ENCODE measurements around the gene PCDHGA10.
"Not testable (repeated sequence)": the region's sequence is repeated elsewhere in the genome, so short reads cannot be mapped to it uniquely, and the experiment has no call there.

Gene PCDHGA10

DNA sequence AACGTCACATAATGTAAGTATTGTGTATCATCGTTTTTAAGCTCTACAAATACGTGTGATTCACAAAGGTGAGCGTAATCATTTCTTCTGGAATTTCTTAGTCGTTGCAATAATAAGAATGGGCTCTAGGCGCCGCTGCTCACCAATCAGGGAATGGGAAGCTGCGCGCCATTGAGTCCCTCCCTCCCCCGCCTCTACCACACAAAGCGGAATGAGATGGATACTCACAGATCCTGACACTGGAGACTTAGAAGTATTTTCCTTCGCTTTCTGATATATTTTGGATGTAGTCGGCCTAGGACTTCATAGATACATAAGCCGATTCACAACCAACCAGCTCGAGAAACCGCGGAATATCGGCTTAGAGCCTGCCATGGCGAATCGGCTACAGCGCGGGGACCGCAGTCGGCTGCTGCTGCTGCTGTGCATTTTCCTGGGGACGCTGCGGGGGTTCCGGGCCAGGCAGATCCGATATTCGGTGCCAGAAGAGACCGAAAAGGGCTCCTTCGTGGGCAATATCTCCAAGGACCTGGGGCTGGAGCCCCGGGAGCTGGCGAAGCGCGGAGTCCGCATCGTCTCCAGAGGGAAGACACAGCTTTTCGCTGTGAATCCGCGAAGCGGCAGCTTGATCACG lies 8.2 kb downstream of the PCDHGA10 start, which contains the start of gene PCDHGA11:
Gene PCDHGA11 (plus strand): TSS at position 197 of the 634 bp plus-strand sequence. CDS start 177 bp downstream, at position 374.
- DNase-seq (ENCODE audit: low read depth), result no peak

DNA sequence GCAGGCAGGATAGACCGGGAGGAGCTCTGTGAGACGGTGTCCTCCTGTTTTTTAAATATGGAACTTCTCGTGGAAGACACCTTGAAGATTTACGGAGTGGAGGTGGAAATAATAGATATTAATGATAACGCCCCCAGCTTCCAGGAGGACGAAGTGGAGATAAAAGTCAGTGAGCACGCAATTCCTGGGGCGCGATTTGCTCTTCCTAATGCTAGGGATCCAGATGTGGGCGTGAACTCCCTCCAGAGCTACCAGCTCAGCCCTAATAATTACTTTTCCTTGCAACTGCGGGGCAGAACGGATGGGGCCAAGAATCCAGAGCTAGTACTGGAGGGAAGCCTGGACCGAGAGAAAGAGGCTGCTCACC lies 8.7 kb downstream of the PCDHGA10 start:
- no peak for DNase-seq (ENCODE audit: low read depth)

DNA sequence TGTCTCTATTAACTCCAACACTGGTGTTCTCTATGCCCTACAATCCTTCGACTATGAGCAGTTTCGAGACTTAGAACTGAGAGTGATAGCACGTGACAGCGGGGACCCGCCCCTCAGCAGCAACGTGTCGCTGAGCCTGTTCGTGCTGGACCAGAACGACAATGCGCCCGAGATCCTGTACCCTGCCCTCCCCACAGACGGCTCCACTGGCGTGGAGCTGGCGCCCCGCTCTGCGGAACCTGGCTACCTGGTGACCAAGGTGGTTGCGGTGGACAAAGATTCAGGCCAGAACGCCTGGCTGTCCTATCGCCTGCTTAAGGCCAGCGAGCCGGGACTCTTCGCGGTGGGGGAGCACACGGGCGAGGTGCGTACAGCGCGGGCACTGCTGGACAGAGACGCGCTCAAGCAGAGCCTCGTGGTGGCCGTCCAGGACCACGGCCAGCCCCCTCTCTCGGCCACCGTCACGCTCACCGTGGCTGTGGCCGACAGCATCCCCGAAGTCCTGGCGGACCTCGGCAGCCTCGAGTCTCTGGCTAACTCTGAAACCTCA lies 10.0 kb downstream of the PCDHGA10 start:
- no peak for DNase-seq (ENCODE audit: low read depth)

DNA sequence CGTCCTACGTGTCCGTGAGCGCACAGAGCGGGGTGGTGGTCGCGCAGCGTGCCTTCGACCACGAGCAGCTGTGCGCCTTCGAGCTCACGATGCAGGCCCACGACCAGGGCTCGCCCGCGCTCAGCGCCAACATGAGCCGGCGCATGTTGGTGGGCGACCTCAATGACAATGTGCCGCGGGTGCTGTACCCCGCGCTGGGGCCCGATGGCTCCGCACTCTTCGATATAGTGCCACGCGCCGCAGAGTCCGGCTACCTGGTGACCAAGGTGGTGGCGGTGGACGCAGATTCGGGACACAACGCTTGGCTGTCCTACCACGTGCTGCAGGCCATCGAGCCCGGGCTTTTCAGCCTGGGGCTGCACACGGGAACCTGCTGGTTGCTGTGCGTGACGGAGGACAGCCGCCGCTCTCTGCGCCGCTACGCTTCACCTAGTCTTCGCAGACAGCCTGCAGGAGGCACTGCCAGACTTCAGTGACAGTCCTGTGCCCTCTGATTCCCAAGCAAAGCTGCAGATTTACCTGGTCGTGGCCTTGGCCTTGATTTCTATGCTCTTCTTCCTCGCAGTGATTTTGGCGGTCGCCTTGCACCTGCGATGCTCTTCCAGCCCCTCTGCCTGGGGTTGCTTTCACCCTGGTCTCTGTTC lies 15.1 kb downstream of the PCDHGA10 start:
- DNase-seq (ENCODE audit: low read depth), result no peak

DNA sequence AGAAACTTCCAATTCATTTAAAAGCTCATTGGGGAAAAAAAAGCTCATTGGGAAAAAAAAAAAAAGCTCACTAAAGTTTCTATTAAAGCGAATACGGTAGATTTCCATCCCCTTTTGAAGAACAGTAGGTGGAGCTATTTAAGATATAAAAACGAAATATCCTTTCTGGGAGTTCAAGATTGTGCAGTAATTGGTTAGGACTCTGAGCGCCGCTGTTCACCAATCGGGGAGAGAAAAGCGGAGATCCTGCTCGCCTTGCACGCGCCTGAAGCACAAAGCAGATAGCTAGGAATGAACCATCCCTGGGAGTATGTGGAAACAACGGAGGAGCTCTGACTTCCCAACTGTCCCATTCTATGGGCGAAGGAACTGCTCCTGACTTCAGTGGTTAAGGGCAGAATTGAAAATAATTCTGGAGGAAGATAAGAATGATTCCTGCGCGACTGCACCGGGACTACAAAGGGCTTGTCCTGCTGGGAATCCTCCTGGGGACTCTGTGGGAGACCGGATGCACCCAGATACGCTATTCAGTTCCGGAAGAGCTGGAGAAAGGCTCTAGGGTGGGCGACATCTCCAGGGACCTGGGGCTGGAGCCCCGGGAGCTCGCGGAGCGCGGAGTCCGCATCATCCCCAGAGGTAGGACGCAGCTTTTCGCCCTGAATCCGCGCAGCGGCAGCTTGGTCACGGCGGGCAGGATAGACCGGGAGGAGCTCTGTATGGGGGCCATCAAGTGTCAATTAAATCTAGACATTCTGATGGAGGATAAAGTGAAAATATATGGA lies 17.7 kb downstream of the PCDHGA10 start, which contains the start of gene PCDHGA12:
Gene PCDHGA12 (plus strand): TSS at position 176 of the 782 bp plus-strand sequence. CDS start 253 bp downstream, at position 429.
- no peak for DNase-seq (ENCODE audit: low read depth)

DNA sequence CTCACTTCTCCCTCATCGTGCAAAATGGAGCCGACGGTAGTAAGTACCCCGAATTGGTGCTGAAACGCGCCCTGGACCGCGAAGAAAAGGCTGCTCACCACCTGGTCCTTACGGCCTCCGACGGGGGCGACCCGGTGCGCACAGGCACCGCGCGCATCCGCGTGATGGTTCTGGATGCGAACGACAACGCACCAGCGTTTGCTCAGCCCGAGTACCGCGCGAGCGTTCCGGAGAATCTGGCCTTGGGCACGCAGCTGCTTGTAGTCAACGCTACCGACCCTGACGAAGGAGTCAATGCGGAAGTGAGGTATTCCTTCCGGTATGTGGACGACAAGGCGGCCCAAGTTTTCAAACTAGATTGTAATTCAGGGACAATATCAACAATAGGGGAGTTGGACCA lies 18.5 kb downstream of the PCDHGA10 start:
- no peak for DNase-seq (ENCODE audit: low read depth)

DNA sequence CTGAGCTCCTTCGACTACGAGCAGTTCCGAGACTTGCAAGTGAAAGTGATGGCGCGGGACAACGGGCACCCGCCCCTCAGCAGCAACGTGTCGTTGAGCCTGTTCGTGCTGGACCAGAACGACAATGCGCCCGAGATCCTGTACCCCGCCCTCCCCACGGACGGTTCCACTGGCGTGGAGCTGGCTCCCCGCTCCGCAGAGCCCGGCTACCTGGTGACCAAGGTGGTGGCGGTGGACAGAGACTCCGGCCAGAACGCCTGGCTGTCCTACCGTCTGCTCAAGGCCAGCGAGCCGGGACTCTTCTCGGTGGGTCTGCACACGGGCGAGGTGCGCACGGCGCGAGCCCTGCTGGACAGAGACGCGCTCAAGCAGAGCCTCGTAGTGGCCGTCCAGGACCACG lies 19.5 kb downstream of the PCDHGA10 start:
- DNase-seq (ENCODE audit: low read depth), result not testable (repeated sequence)

DNA sequence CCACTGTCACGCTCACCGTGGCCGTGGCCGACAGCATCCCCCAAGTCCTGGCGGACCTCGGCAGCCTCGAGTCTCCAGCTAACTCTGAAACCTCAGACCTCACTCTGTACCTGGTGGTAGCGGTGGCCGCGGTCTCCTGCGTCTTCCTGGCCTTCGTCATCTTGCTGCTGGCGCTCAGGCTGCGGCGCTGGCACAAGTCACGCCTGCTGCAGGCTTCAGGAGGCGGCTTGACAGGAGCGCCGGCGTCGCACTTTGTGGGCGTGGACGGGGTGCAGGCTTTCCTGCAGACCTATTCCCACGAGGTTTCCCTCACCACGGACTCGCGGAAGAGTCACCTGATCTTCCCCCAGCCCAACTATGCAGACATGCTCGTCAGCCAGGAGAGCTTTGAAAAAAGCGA lies 19.9 kb downstream of the PCDHGA10 start:
- not testable (repeated sequence) for DNase-seq (ENCODE audit: low read depth)

DNA sequence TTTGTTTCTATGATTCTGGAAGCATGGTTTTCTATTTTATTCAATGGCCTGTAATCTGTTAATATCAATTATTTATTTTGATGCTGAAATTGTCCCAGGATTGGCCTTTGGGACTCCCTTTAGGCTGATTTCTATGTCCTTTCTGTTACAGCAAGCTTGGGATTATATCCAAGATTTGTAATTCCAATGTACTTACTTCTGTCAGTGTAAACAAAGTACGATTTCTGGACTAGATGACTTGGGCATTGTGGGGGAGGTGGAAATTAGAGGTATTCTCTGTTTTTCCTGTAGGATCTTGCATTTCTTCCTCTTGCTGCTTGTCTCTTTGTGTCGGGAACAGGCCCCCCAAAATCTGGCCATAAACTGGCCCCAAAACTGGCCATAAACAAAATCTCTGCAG lies 21.2 kb downstream of the PCDHGA10 start:
- DNase-seq (ENCODE audit: low read depth), result no peak

DNA sequence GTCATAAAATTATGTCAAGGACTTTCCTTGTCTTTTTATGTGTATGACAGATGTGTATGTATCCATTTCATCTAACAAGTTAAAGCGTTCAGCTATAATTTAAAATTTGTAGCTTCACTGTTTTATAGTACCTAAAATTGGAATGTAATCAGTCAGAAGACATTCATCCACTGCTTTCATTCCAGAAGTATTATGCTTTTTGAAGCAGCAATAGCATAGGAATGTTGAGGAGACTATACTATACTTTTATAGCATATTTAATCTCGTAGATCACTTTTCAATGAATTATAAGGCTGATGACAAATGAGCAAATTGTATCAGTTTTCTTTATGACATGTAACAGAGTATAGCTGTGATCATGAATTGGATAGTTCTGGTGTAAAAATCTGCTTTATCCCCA lies 24.4 kb downstream of the PCDHGA10 start:
- no peak for DNase-seq (ENCODE audit: low read depth)

DNA sequence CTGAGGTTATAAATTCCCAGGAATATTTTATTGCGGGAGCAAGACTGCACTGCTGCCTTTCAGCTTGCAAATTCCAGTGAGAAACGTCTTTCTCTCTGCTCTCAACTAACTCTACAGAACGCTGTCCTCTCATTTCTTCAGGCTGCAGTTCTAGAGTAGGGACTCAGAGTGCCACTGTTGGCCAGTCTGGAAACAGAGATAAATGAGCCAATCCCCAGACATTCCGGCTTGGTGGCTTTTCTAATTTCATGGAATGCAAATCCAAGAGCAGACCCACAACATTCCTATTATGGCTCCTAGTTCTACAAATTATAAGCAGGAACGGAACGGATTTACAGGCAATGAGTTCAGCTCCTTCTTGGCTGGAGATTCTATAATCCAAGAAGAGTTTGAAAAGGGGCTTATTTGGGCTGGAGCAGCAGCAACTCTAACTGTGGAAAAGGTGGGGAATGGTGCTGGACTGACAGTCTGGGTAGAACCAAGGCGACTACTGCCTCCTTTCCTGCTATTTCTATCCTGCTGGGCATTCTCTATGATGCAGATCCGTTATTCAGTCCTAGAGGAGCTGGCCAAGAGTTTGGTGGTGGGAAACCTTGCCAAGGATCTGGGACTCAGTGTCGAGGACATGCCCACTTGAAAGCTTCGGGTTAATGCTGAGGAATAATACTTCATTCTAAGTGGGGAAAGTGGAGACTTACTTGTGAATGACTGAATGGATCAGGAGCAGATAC lies 26.8 kb downstream of the PCDHGA10 start:
- DNase-seq (ENCODE audit: low read depth), result no peak

DNA sequence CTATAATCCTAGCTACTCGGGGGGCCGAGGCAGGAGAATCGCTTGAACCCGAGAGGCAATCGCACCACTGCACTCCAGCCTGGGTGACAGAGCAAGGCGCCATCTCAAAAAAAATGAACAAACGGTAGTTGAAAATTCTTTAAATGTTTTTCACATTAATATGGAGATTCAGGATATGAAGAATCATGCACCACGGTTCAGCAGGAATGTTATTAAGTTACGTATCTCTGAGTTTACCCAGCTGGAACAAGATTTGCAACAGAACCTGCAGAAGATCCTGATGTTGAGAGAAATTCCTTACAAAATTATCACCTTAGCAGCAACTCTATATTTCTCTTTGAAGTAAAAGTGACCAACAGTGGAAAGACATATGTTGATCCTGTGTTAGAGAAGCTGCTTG lies 27.6 kb downstream of the PCDHGA10 start:
- DNase-seq (ENCODE audit: low read depth), result no peak

DNA sequence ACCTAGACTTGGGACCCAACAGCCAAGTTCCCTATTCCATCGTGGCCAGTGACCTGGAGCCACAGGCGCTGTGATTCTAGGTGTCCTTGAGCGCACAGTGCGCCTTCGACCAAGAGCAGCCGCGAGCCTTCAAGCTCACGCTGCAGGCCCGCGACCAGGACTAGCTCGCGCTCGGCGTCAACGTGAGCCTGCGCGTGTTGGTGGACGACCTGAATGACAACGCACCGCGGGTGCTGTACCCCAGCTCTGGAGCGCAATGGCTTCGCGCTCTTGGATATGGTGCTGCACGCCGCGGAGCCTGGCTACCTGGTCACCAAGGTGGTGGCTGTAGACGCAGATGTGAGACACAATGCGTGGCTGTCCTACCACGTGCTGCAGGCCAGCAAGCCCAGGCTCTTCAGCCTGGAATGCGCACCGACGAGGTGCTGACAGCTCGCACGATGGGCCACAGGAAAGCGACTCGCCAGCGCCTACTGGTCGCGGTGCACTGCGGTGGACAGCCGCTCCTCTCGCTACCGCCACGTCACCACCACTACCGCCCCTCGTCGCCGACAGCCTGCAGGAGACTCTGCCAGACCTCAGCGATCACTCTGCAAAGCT lies 28.9 kb downstream of the PCDHGA10 start:
- no peak for DNase-seq (ENCODE audit: low read depth)

DNA sequence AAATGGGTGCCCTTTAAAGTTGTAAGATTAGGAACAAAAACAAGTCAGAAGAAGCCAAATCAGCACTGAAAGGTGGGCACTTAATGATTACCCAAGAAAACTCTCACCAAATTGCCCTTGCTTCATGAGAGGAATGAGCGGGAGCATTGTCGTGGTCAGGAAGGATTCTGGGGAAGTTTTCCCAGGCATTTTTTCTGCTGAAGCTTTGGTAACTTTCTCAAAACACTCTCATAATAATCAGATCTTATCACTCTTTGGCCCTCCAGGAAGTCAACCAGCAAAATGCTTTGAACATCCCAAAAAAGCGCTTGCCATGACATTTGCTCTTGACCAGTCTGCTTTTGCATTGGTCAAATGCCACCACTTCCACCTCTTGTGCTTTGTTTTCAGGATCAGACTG lies 52.6 kb downstream of the PCDHGA10 start:
- no peak for DNase-seq (ENCODE audit: low read depth)

Measured in activated T-helper 9 cell treated with anti-CD3 and anti-CD28 coated beads, Interleukin-2, amount 50 U/mL, for 16 hours (primary cell).